ENCODE measurements around the gene GDF10. TPM values are rescaled to one million over a fixed set of nuclear protein-coding genes. Genes with fewer than 3 reads are reported as not detected.

The GDF10 gene
- total and polyA plus RNA-seq, 9 of the 15 experiments (the other 6 are each of a cell fraction or from before 2014, with no cell fraction given) = 0.03 to 0.20 (median 0.11) TPM; not detected in 6

- peak in 2 of 4 experiments; percentile 58 to 63 for DNase-seq (ENCODE audit: extremely low read depth in 1 of 4, low spot score in 3 of 4)
- 38% methylated on average over 22 of the region's 34 CpGs for WGBS (ENCODE audit: insufficient coverage, low coverage, missing lambda C conversion rate)
- Histone ChIP-seq H3K79me2 (ENCODE audit: control insufficient read depth, insufficient read depth, low read length) (no peaks in the 10 kb centered on the region), H3K9me1 (ENCODE audit: control insufficient read depth, insufficient read depth, low read length) (no peaks in the 10 kb centered on the region), H3K4me3 (no peak overlapping the region), H3K27ac (ENCODE audit: extremely low read depth, low read depth, low read length) (no peak overlapping the region), H3K9ac (ENCODE audit: insufficient read depth in 1 of 2, low read depth in 2 of 2, low read length in 2 of 2) (no peak overlapping the region), H3K4me2 (ENCODE audit: insufficient read depth, low read length) (no peak overlapping the region), H3K9me3 (replicated peaks; ENCODE audit: control insufficient read depth, insufficient read depth, low read depth, low read length) (no peaks in the 10 kb centered on the region), H3K27me3 (ENCODE audit: control insufficient read depth in 2 of 2, insufficient read depth in 2 of 2, low read length in 2 of 2) (peaks cover 0 to 6% of the 10 kb centered on the region in 2 experiments; a peak in 3 of 5 replicates), H3K36me3 (ENCODE audit: control insufficient read depth, insufficient read depth, low read length) (no peaks in the 10 kb centered on the region), H3K4me1 (replicated peaks in 1 of 2; ENCODE audit: control insufficient read depth in 2 of 2, insufficient read depth in 2 of 2, low read length in 2 of 2) (peaks cover 26 to 43% of the 10 kb centered on the region in 2 experiments; a peak in 4 of 5 replicates), H4K20me1 (replicated peaks; ENCODE audit: control insufficient read depth, insufficient read depth, low read length) (peaks cover 11% of the 10 kb centered on the region; the same call in 1 of the 2 replicates), H2AFZ (ENCODE audit: low read depth, low read length) (0 out of 2 replicates have a peak overlapping the region, but pooled peaks have one; percentile 16)
- CTCF ChIA-PET (ENCODE audit: low intra/inter-chr PET ratio) = no interaction called here
- POLR2A ChIA-PET = no interaction called here
- intact Hi-C loops (cut with micrococcal nuclease) = loop anchor here (5.0 kb wide), 1 partner anchor 47 kb away; no protein-coding TSS in a partner anchor
- BruUV-seq (replicated peaks) = no TSS peak
- FAIRE-seq = no peak
- in situ Hi-C loops (cut with MboI) = loop anchor here (10.0 kb wide), 1 partner anchor 275 kb away; no protein-coding TSS in a partner anchor
- ATAC-seq = no peak
- TF ChIP-seq RAD21 (CRISPR knock-in tag; conservative IDR thresholded peaks at IDR 0.05 in 1 of 2, IDR thresholded peaks at IDR 0.05 in 1 of 2) (peak in 1 of 2 experiments; percentile 17; a peak in 1 of 4 replicates), L3MBTL2 (IDR thresholded peaks at IDR 0.05) (peak; percentile 41; the same call in 1 of the 2 replicates), MGA (IDR thresholded peaks at IDR 0.05) (peak; percentile 54; the same call in 1 of the 2 replicates), NFRKB (IDR thresholded peaks at IDR 0.05; ENCODE audit: low read depth) (no peak), POU5F1 (IDR thresholded peaks at IDR 0.05; ENCODE audit: borderline replicate concordance, low read depth, low read length, partially characterized antibody) (no peak), EGR1 (conservative IDR thresholded peaks at IDR 0.05) (peak; percentile 39; the same call in 1 of the 2 replicates), CTCF (IDR thresholded peaks at IDR 0.05 in 2 of 3, conservative IDR thresholded peaks at IDR 0.05 in 1 of 3; ENCODE audit: insufficient read depth in 2 of 3, low read depth in 1 of 3, low read length in 3 of 3) (peak; percentile 53 to 64 (median 54))
Measured at GRCh38 chr10:47309408-47310089, 9.6 kb downstream of the GDF10 start.

Measured in K562 (cell line).